GM04504 (cell line): ENCODE data around the gene ANKS6.
A peak's percentile ranks its signal among the peaks of the same experiment; 100 is the strongest.

Experiments
- DNase-seq: peaks from one replicate; pipeline ENCODE4 v3.0.0-alpha.2; 2012; ENCODE audit warnings: low read depth

ANKS6 gene

GRCh38 chr9:98791608-98792490 is 4.5 kb downstream of the ANKS6 start:
- no peak for DNase-seq

- DNase-seq, result peak; percentile 95
Observed at GRCh38 chr9:98790842-98791607, 5.3 kb downstream of the ANKS6 start.

GRCh38 chr9:98790134-98790841 is 6.1 kb downstream of the ANKS6 start:
- no peak for DNase-seq

- DNase-seq, result no peak
Observed at GRCh38 chr9:98789483-98790133, 6.7 kb downstream of the ANKS6 start.

GRCh38 chr9:98787766-98788335 is 8.5 kb downstream of the ANKS6 start:
- no peak for DNase-seq

GRCh38 chr9:98786750-98787510 is 9.4 kb downstream of the ANKS6 start:
- no peak for DNase-seq

- no peak for DNase-seq
Observed at GRCh38 chr9:98784831-98785806, 11.2 kb downstream of the ANKS6 start.

- no peak for DNase-seq
Observed at GRCh38 chr9:98783518-98784226, 12.7 kb downstream of the ANKS6 start.

GRCh38 chr9:98781588-98782383 is 14.6 kb downstream of the ANKS6 start:
- DNase-seq, result no peak

- DNase-seq, result no peak
Observed at GRCh38 chr9:98780059-98780749, 16.2 kb downstream of the ANKS6 start.

- DNase-seq, result no peak
Observed at GRCh38 chr9:98778711-98779530, 17.4 kb downstream of the ANKS6 start.

- no peak for DNase-seq
Observed at GRCh38 chr9:98778251-98778650, 18.1 kb downstream of the ANKS6 start.

- DNase-seq, result no peak
Observed at GRCh38 chr9:98777618-98778017, 18.7 kb downstream of the ANKS6 start.

- no peak for DNase-seq
Observed at GRCh38 chr9:98775831-98776441, 20.4 kb downstream of the ANKS6 start.

GRCh38 chr9:98774746-98775145 is 21.6 kb downstream of the ANKS6 start:
- DNase-seq, result no peak

GRCh38 chr9:98773721-98774120 is 22.6 kb downstream of the ANKS6 start:
- DNase-seq, result no peak
